Left ventricle myocardium inferior (tissue), 1 donor: Measurements from ENCODE around the gene CCDC33. TPM values are rescaled to one million over a fixed set of nuclear protein-coding genes. Genes with fewer than 3 reads are reported as not detected.

Experiments used
- DNase-seq: peaks from one replicate; pipeline ENCODE4 v3.0.0-alpha.2; 2020
- H3K27ac ChIP-seq: fragments of 200-600 bp; replicated peaks from 2 replicates; pipeline ENCODE4 v1.8.0; 2021
- H3K27me3 ChIP-seq: fragments of 200-600 bp; 2 replicates; pipeline ENCODE4 v1.8.0; 2021; ENCODE audit warnings: low read depth
- H3K36me3 ChIP-seq: fragments of 200-600 bp; 2 replicates; pipeline ENCODE4 v1.8.0; 2021
- H3K4me1 ChIP-seq: fragments of 200-600 bp; 2 replicates; pipeline ENCODE4 v1.8.0; 2021
- H3K4me3 ChIP-seq: fragments of 200-600 bp; 2 replicates; pipeline ENCODE4 v1.8.0; 2021; ENCODE audit warnings: mild to moderate bottlenecking, moderate library complexity
- H3K9me3 ChIP-seq: fragments of 200-600 bp; replicated peaks from 2 replicates; pipeline ENCODE4 v1.8.0; 2021
- intact Hi-C: fragments of 100-400 bp; cut with micrococcal nuclease; formaldehyde crosslinking; loops from one replicate; pipeline ENCODE4 v1.11.0; 2022
- total RNA-seq: library from RNA; stranded (reverse); fragmentation: NEBNext Ultra II Directional; extraction: Animal tissue kit (Norgen Biotek cat#: 25700); gene quantifications from one replicate; pipeline ENCODE4 v1.2.1, GENCODE V29; 2021
- TF ChIP-seq, protein P1 (sequence below): fragments of 200-600 bp; IDR thresholded peaks from 2 replicates; pipeline ENCODE4 v1.8.0; 2021; ENCODE audit warnings: antibody characterized with exemption, mild to moderate bottlenecking, borderline replicate concordance
- donor health status: DM: no; HTN: yes; CAD: no; lungs with severe emphysema.

CCDC33 gene
- total RNA-seq, 1 donor from 2014 or later, result 0.11 TPM

- no peak overlapping the region for H3K27ac ChIP-seq
- intact Hi-C loops, result no loop called here
- H3K27me3 ChIP-seq, result peaks cover 89% of the 10 kb centered on the region
- no peaks in the 10 kb centered on the region for H3K9me3 ChIP-seq
- DNase-seq, result no peak
- H3K36me3 ChIP-seq, result no peaks in the 10 kb centered on the region
- TF ChIP-seq, protein P1, sequence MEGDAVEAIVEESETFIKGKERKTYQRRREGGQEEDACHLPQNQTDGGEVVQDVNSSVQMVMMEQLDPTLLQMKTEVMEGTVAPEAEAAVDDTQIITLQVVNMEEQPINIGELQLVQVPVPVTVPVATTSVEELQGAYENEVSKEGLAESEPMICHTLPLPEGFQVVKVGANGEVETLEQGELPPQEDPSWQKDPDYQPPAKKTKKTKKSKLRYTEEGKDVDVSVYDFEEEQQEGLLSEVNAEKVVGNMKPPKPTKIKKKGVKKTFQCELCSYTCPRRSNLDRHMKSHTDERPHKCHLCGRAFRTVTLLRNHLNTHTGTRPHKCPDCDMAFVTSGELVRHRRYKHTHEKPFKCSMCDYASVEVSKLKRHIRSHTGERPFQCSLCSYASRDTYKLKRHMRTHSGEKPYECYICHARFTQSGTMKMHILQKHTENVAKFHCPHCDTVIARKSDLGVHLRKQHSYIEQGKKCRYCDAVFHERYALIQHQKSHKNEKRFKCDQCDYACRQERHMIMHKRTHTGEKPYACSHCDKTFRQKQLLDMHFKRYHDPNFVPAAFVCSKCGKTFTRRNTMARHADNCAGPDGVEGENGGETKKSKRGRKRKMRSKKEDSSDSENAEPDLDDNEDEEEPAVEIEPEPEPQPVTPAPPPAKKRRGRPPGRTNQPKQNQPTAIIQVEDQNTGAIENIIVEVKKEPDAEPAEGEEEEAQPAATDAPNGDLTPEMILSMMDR, result no peak
- peaks cover 7% of the 10 kb centered on the region for H3K4me1 ChIP-seq
- no peak overlapping the region for H3K4me3 ChIP-seq
Measured at GRCh38 chr15:74300057-74300795, 64.1 kb downstream of the CCDC33 start.

- Histone ChIP-seq H3K27ac (no peak overlapping the region), H3K36me3 (no peaks in the 10 kb centered on the region), H3K4me1 (peaks cover 7% of the 10 kb centered on the region), H3K9me3 (no peaks in the 10 kb centered on the region), H3K27me3 (peaks cover 91% of the 10 kb centered on the region), H3K4me3 (no peak overlapping the region)
- no peak for DNase-seq
- TF ChIP-seq, protein P1, result no peak
- intact Hi-C loops, result no loop called here
Measured at GRCh38 chr15:74301583-74302361, 65.6 kb downstream of the CCDC33 start.

DNA sequence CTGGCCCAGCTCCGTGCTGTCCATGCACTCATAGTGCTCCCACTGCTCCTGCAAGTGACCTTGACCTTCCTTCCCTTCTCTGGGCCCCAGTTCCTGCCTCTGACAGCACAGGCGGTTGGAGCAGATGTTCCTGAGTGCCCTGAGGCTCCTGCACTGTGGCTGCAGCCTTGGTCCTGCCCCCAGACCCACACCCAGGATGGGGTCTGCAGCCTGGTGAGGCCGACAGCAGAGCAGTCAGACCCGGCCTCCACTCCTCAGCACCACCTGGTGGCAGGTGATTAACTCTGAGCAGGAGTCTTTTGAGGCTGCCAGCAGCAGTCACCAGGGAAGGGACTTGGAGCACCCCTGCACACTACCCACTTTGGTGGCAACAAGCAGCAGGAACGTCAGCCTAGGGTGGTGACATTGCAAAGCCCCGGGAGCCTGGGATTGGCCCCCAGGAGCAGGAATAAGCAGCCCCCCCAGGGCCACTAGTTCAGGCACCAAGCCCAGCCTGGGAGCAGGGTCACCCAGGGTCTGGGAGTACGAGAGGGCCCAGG is 66.8 kb downstream of the CCDC33 start:
- TF ChIP-seq, protein P1, result peak; percentile 77
- DNase-seq, result no peak
- Histone ChIP-seq H3K27me3 (peaks cover 95% of the 10 kb centered on the region), H3K4me3 (no peak overlapping the region), H3K27ac (no peak overlapping the region), H3K4me1 (peaks cover 7% of the 10 kb centered on the region), H3K36me3 (no peaks in the 10 kb centered on the region), H3K9me3 (no peaks in the 10 kb centered on the region)
- intact Hi-C loops, result no loop called here

DNA sequence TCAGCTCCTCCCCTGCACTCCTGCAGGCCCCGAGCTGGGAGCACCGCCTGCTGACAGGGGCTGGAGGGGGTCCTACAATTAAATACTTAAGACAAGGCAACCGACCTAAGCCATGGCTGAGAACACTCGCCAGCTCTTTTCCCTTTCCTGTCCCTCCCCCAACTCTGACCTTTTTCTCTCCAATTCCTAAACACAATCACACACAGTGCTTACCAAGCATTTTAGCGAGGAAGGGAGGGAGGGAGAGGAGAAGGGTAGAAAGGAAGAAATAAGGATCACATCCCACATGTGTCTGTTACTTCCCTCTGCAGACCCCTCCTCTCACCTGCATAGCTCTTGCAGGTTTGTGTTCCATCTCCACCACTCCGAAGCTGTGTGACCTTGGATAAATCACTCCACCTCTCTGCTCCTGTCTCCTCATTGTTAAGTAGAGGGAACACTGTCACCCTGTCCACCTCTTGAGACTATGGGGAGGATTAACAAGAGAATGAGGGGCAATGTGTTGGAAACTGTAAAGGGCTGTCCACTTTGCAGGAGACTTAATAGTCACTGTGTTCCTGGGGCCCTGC is 67.7 kb downstream of the CCDC33 start:
- no peaks in the 10 kb centered on the region for H3K36me3 ChIP-seq
- no peak overlapping the region for H3K27ac ChIP-seq
- H3K9me3 ChIP-seq, result no peaks in the 10 kb centered on the region
- peaks cover 7% of the 10 kb centered on the region for H3K4me1 ChIP-seq
- TF ChIP-seq, protein P1, result no peak
- H3K4me3 ChIP-seq, result no peak overlapping the region
- intact Hi-C loops, result no loop called here
- DNase-seq, result no peak
- H3K27me3 ChIP-seq, result peaks cover 98% of the 10 kb centered on the region

DNA sequence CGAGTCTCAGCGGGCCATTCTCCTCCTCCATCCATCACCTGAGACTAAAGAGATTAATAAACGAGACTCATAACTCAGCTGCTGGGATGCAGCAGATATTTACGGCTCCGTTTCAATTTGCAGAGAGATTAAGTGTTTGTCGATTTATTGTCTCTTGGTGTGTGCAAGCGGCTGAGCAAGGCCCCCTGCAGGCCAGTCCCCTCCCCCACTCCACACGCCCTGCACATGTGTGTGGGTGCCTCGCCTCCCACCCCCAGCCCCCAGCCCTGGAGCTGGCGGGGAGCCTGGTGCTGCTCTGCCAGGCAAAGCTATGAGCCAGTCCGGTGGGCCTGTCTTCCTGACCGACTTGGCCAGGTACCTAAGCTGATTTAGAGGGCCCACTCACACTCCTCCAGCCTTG is 68.3 kb downstream of the CCDC33 start:
- peaks cover 7% of the 10 kb centered on the region for H3K4me1 ChIP-seq
- no peak overlapping the region for H3K4me3 ChIP-seq
- no peak overlapping the region for H3K27ac ChIP-seq
- intact Hi-C loops, result no loop called here
- peaks cover 98% of the 10 kb centered on the region for H3K27me3 ChIP-seq
- no peaks in the 10 kb centered on the region for H3K9me3 ChIP-seq
- TF ChIP-seq, protein P1, result no peak
- DNase-seq, result no peak
- no peaks in the 10 kb centered on the region for H3K36me3 ChIP-seq
